ENCODE measurements around the gene DEFB114. TPM values are rescaled to one million over a fixed set of nuclear protein-coding genes. Genes with fewer than 3 reads are reported as not detected.

DEFB114 gene
- total RNA-seq, 1 donor from 2014 or later: not detected

DNA sequence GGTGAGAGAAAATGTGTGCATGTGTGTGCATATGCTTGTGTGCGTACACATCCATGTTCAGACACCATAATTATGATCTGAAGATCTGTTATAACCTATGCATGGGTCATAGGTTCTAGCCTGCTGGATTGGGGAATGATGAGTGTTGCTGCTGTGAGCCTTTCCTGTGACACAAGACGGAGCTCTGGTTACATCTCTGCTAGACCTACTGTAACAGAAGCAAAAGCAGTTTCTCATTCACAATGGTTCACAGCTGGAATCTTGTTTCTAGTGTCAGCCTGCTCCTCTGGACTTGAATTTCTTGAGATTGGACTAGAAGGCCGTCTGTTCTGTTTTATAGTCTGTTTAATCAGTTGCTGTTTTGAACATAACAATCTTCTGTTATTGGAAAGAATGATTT lies 40.1 kb downstream of the DEFB114 start:
- no peaks in the 10 kb centered on the region for H3K4me1 ChIP-seq
- DNase-seq (ENCODE audit: low spot score in 2 of 2): no peak
- no peaks in the 10 kb centered on the region for H3K9me3 ChIP-seq
- no peak overlapping the region for H3K27ac ChIP-seq
- no peaks in the 10 kb centered on the region for H3K27me3 ChIP-seq
- H3K4me3 ChIP-seq: no peak overlapping the region
- intact Hi-C loops (cut with DNase I): no loop called here
- H3K36me3 ChIP-seq: no peaks in the 10 kb centered on the region
- no peak for TF ChIP-seq CTCF (IDR thresholded peaks at IDR 0.05)

GRCh38 chr6:49919935-49920644 lies 43.9 kb downstream of the DEFB114 start:
- Histone ChIP-seq H3K27me3 (no peaks in the 10 kb centered on the region), H3K4me1 (no peaks in the 10 kb centered on the region), H3K36me3 (no peaks in the 10 kb centered on the region), H3K4me3 (no peak overlapping the region), H3K9me3 (no peaks in the 10 kb centered on the region), H3K27ac (no peak overlapping the region)
- intact Hi-C loops (cut with DNase I): no loop called here
- DNase-seq (ENCODE audit: low spot score in 2 of 2): no peak
- no peak for TF ChIP-seq CTCF (IDR thresholded peaks at IDR 0.05)

GRCh38 chr6:49919261-49919660 lies 44.7 kb downstream of the DEFB114 start:
- H3K27me3 ChIP-seq: no peaks in the 10 kb centered on the region
- H3K4me3 ChIP-seq: no peak overlapping the region
- TF ChIP-seq CTCF (IDR thresholded peaks at IDR 0.05): no peak
- DNase-seq (ENCODE audit: low spot score in 2 of 2): no peak
- intact Hi-C loops (cut with DNase I): no loop called here
- no peak overlapping the region for H3K27ac ChIP-seq
- H3K36me3 ChIP-seq: no peaks in the 10 kb centered on the region
- no peaks in the 10 kb centered on the region for H3K9me3 ChIP-seq
- no peaks in the 10 kb centered on the region for H3K4me1 ChIP-seq

- H3K4me3 ChIP-seq: no peak overlapping the region
- DNase-seq (ENCODE audit: low spot score in 2 of 2): no peak
- H3K9me3 ChIP-seq: no peaks in the 10 kb centered on the region
- H3K27ac ChIP-seq: no peak overlapping the region
- intact Hi-C loops (cut with DNase I): no loop called here
- no peaks in the 10 kb centered on the region for H3K27me3 ChIP-seq
- H3K36me3 ChIP-seq: no peaks in the 10 kb centered on the region
- no peaks in the 10 kb centered on the region for H3K4me1 ChIP-seq
- no peak for TF ChIP-seq CTCF (IDR thresholded peaks at IDR 0.05)
These were observed 45.2 kb downstream of the DEFB114 start for GRCh38 chr6:49918787-49919186.

- no peaks in the 10 kb centered on the region for H3K4me1 ChIP-seq
- TF ChIP-seq CTCF (IDR thresholded peaks at IDR 0.05): no peak
- no peaks in the 10 kb centered on the region for H3K9me3 ChIP-seq
- intact Hi-C loops (cut with DNase I): no loop called here
- no peaks in the 10 kb centered on the region for H3K27me3 ChIP-seq
- H3K36me3 ChIP-seq: no peaks in the 10 kb centered on the region
- H3K27ac ChIP-seq: no peak overlapping the region
- DNase-seq (ENCODE audit: low spot score in 2 of 2): no peak
- H3K4me3 ChIP-seq: no peak overlapping the region
These were observed 48.9 kb downstream of the DEFB114 start for GRCh38 chr6:49915035-49915434.
